Activated CD8-positive, alpha-beta memory T cell treated with anti-CD3 and anti-CD28 coated beads, Interleukin-2, amount 10 ng/mL, durations not matched to agents 7 days and 5 days (primary cell): ENCODE results near the gene SPON2. TPM values are rescaled to one million over a fixed set of nuclear protein-coding genes. Genes with fewer than 3 reads are reported as not detected.

Source experiments
- ATAC-seq: fragments of 150-1000 bp; cut with Tn5 transposase; one replicate; pipeline ENCODE4 v1.10.0; 2021; ENCODE audit warnings: moderate library complexity
- CTCF ChIA-PET: fragments of 350-600 bp; sonication (Branson Sonifier 250); formaldehyde crosslinking; loops from one replicate; lab custom pipeline; 2021; ENCODE audit warnings: antibody characterized with exemption; lab: Charles Lee
- DNase-seq: peaks from one replicate; pipeline ENCODE4 v3.0.0-alpha.2; 2020
- H3K27ac Mint-ChIP-seq: one replicate; pipeline ENCODE4 v1.8.0; 2021; ENCODE audit warnings: mild to moderate bottlenecking, mixed read lengths
- H3K27me3 Mint-ChIP-seq: one replicate; pipeline ENCODE4 v1.8.0; 2021; ENCODE audit warnings: mixed read lengths
- H3K36me3 Mint-ChIP-seq: one replicate; pipeline ENCODE4 v1.8.0; 2021; ENCODE audit warnings: mild to moderate bottlenecking, mixed read lengths
- H3K4me1 Mint-ChIP-seq: one replicate; pipeline ENCODE4 v1.8.0; 2021; ENCODE audit warnings: mixed read lengths
- H3K4me3 Mint-ChIP-seq: one replicate; pipeline ENCODE4 v1.8.0; 2021; ENCODE audit warnings: mild to moderate bottlenecking, moderate library complexity, mixed read lengths
- H3K9me3 Mint-ChIP-seq: one replicate; pipeline ENCODE4 v1.8.0; 2022; ENCODE audit warnings: low read depth, mixed read lengths
- total RNA-seq, 2 experiments: library from RNA; stranded (reverse); gene quantifications; one replicate each; pipeline ENCODE4 v1.2.3, GENCODE V29; 2021

SPON2 gene
- total RNA-seq, 2 experiments from 2014 or later, result 11.7 to 28.0 TPM

GRCh38 chr4:1170156-1170975 is 2.0 kb downstream of the SPON2 start:
- peaks cover 27% of the 10 kb centered on the region for H3K27me3 Mint-ChIP-seq
- H3K36me3 Mint-ChIP-seq, result peaks cover 2% of the 10 kb centered on the region
- H3K4me3 Mint-ChIP-seq, result no peak overlapping the region
- peaks cover 16% of the 10 kb centered on the region for H3K4me1 Mint-ChIP-seq
- ATAC-seq (no peak), DNase-seq (no peak)
- no peak overlapping the region for H3K27ac Mint-ChIP-seq
- CTCF ChIA-PET, result interaction anchor here (0.7 to 4.8 kb wide), 8 partner anchors 11 to 98 kb away, joined by 3 to 60 read pairs (median 3); no protein-coding TSS in a partner anchor
- H3K9me3 Mint-ChIP-seq, result no peaks in the 10 kb centered on the region

DNA sequence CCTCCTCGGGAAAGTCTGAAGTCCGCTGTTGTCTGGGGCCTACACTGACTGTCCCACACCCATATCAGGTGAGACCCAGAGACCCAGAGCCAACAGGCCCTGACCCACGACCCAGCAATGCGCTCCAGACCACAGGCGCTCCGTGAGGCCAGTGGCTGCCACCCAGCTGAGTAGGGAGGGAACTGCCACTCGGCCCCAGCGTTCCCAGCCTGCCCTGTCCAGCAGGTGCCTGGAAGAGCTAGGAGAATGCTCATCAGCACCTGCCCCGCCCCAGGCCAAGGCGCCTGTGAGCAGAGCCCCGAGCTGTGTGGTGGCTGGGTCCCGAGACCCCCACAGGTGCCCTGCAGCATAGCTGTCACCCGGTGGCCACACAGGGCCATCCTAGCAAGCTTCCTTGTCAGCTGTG is 2.7 kb downstream of the SPON2 start:
- Mint-ChIP-seq H3K9me3 (no peaks in the 10 kb centered on the region), H3K4me3 (no peak overlapping the region), H3K36me3 (peaks cover 2% of the 10 kb centered on the region), H3K27ac (no peak overlapping the region), H3K4me1 (peaks cover 16% of the 10 kb centered on the region), H3K27me3 (peaks cover 25% of the 10 kb centered on the region)
- CTCF ChIA-PET, result interaction anchor here (1.5 to 4.8 kb wide), 4 partner anchors 12 to 98 kb away, joined by 3 to 60 read pairs (median 4); no protein-coding TSS in a partner anchor
- DNase-seq, result no peak
- no peak for ATAC-seq

DNA sequence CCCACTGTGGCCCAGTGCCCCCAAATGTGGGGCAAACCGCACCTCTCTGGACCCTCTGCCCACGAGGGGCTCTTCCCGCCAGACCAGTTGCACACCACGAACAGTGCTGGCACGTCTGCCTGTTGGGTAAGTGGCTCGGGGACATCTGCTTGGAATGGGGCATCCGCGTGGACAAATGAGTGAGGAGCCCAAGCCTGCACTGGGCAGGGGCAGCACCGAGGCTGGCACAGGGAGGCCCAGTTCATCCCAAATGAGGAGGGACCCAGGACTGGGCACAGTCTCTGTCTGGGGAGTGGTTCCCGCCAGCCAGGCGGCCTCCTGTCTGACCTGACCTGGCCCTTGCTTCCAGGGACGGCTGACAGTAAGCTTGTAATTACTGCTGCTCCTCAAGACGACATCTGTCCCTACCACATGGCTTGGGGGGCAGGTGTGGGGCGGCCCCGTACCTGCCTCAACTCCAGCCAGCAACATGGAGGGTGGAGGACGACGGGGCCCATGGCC is 3.2 kb downstream of the SPON2 start:
- peak overlapping the region; percentile 14 for H3K27ac Mint-ChIP-seq
- no peaks in the 10 kb centered on the region for H3K9me3 Mint-ChIP-seq
- no peak for ATAC-seq
- no peak for DNase-seq
- CTCF ChIA-PET, result interaction anchor here (1.5 to 4.8 kb wide), 6 partner anchors 12 to 178 kb away, joined by 3 to 60 read pairs (median 10); partner anchors contain the start of gene UVSSA
- H3K36me3 Mint-ChIP-seq, result peaks cover 2% of the 10 kb centered on the region
- peaks cover 24% of the 10 kb centered on the region for H3K27me3 Mint-ChIP-seq
- H3K4me1 Mint-ChIP-seq, result peaks cover 16% of the 10 kb centered on the region
- no peak overlapping the region for H3K4me3 Mint-ChIP-seq

- peaks cover 2% of the 10 kb centered on the region for H3K36me3 Mint-ChIP-seq
- DNase-seq (peak; percentile 43), ATAC-seq (no peak)
- peak overlapping the region; percentile 80 for H3K4me3 Mint-ChIP-seq
- H3K27me3 Mint-ChIP-seq, result peaks cover 21% of the 10 kb centered on the region
- no peaks in the 10 kb centered on the region for H3K9me3 Mint-ChIP-seq
- CTCF ChIA-PET, result interaction anchor here (0.9 to 4.8 kb wide), 19 partner anchors 7 to 184 kb away, joined by 3 to 60 read pairs (median 6); partner anchors contain the start of genes MAEA and UVSSA
- peak overlapping the region; percentile 89 for H3K27ac Mint-ChIP-seq
- peaks cover 19% of the 10 kb centered on the region for H3K4me1 Mint-ChIP-seq
Observed at GRCh38 chr4:1168191-1169101, 3.9 kb downstream of the SPON2 start.

- CTCF ChIA-PET, result interaction anchor here (0.7 to 4.8 kb wide), 25 partner anchors 9 to 185 kb away, joined by 3 to 60 read pairs (median 5); partner anchors contain the start of genes MAEA and UVSSA
- DNase-seq (peak; percentile 97), ATAC-seq (peak; percentile 93)
- H3K4me3 Mint-ChIP-seq, result peak overlapping the region; percentile 80
- H3K27me3 Mint-ChIP-seq, result peaks cover 18% of the 10 kb centered on the region
- H3K27ac Mint-ChIP-seq, result peak overlapping the region; percentile 89
- peaks cover 2% of the 10 kb centered on the region for H3K36me3 Mint-ChIP-seq
- peaks cover 21% of the 10 kb centered on the region for H3K4me1 Mint-ChIP-seq
- no peaks in the 10 kb centered on the region for H3K9me3 Mint-ChIP-seq
Observed at GRCh38 chr4:1167244-1167949, 5.0 kb downstream of the SPON2 start.

- Mint-ChIP-seq H3K4me3 (peak overlapping the region; percentile 80), H3K9me3 (no peaks in the 10 kb centered on the region), H3K27me3 (peaks cover 18% of the 10 kb centered on the region), H3K36me3 (peaks cover 2% of the 10 kb centered on the region), H3K27ac (peak overlapping the region; percentile 89), H3K4me1 (peaks cover 21% of the 10 kb centered on the region)
- ATAC-seq (no peak), DNase-seq (no peak)
- CTCF ChIA-PET, result interaction anchor here (0.9 to 4.8 kb wide), 21 partner anchors 13 to 186 kb away, joined by 3 to 60 read pairs (median 6); partner anchors contain the start of genes MAEA and UVSSA
Observed at GRCh38 chr4:1166509-1167243, 5.7 kb downstream of the SPON2 start.

GRCh38 chr4:1164956-1165545 is 7.3 kb downstream of the SPON2 start:
- Mint-ChIP-seq H3K9me3 (no peaks in the 10 kb centered on the region), H3K27ac (no peak overlapping the region), H3K27me3 (peaks cover 13% of the 10 kb centered on the region), H3K36me3 (peaks cover under 1% of the 10 kb centered on the region), H3K4me1 (peaks cover 18% of the 10 kb centered on the region), H3K4me3 (no peak overlapping the region)
- CTCF ChIA-PET, result interaction anchor here (3.1 to 3.9 kb wide), 2 partner anchors 103 to 182 kb away, joined by 22 to 38 read pairs; partner anchors contain the start of gene UVSSA
- ATAC-seq (no peak), DNase-seq (peak; percentile 33)

- Mint-ChIP-seq H3K9me3 (no peaks in the 10 kb centered on the region), H3K36me3 (no peaks in the 10 kb centered on the region), H3K27ac (no peak overlapping the region), H3K4me1 (peaks cover 18% of the 10 kb centered on the region), H3K27me3 (peaks cover 13% of the 10 kb centered on the region), H3K4me3 (no peak overlapping the region)
- CTCF ChIA-PET, result interaction anchor here (1.3 kb wide), 1 partner anchor 27 kb away, joined by 3 read pairs; no protein-coding TSS in a partner anchor
- ATAC-seq (no peak), DNase-seq (peak; percentile 29)
Observed at GRCh38 chr4:1164444-1164843, 7.9 kb downstream of the SPON2 start.

DNA sequence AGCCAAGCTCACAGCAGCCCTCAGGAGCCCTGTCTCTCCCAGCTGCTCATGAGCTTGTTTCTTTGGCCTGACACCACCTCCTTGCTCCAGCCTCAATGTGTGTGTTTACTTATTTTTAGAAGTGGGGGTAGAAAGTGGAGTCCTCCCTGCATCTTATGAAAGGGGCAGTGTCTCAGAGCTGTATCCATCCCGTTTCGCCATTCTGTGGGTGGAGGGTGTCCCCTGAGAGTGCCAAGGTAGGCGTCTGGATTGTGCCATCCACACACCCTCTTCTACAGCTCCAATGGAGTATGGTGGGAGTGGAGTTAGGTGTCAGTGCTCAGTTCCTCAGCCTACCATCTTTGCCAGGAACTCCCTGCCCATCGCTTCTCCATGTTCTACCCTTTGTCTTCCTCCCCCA is 8.3 kb downstream of the SPON2 start:
- H3K9me3 Mint-ChIP-seq, result no peaks in the 10 kb centered on the region
- peaks cover 16% of the 10 kb centered on the region for H3K27me3 Mint-ChIP-seq
- ATAC-seq (no peak), DNase-seq (peak; percentile 35)
- no peaks in the 10 kb centered on the region for H3K36me3 Mint-ChIP-seq
- no peak overlapping the region for H3K27ac Mint-ChIP-seq
- no peak overlapping the region for H3K4me3 Mint-ChIP-seq
- peaks cover 18% of the 10 kb centered on the region for H3K4me1 Mint-ChIP-seq
- CTCF ChIA-PET, result interaction anchor here (1.0 to 1.3 kb wide), 3 partner anchors 27 to 105 kb away, joined by 3 to 5 read pairs (median 4); no protein-coding TSS in a partner anchor

- H3K27ac Mint-ChIP-seq, result no peak overlapping the region
- CTCF ChIA-PET, result no interaction called here
- H3K4me1 Mint-ChIP-seq, result peaks cover 5% of the 10 kb centered on the region
- H3K4me3 Mint-ChIP-seq, result no peak overlapping the region
- H3K9me3 Mint-ChIP-seq, result peaks cover 6% of the 10 kb centered on the region
- H3K36me3 Mint-ChIP-seq, result peaks cover 3% of the 10 kb centered on the region
- ATAC-seq (no peak), DNase-seq (no peak)
- peaks cover 44% of the 10 kb centered on the region for H3K27me3 Mint-ChIP-seq
Observed at GRCh38 chr4:1160351-1160750, 12.0 kb downstream of the SPON2 start.

- Mint-ChIP-seq H3K4me1 (no peaks in the 10 kb centered on the region), H3K4me3 (no peak overlapping the region), H3K27ac (no peak overlapping the region), H3K27me3 (peaks cover 47% of the 10 kb centered on the region), H3K9me3 (peaks cover 6% of the 10 kb centered on the region), H3K36me3 (peaks cover 3% of the 10 kb centered on the region)
- CTCF ChIA-PET, result interaction anchor here (1.0 kb wide), 1 partner anchor 25 kb away, joined by 4 read pairs; no protein-coding TSS in a partner anchor
- peak; percentile 31 for DNase-seq
- ATAC-seq, result no peak
Observed at GRCh38 chr4:1156069-1156468, 16.3 kb downstream of the SPON2 start.
